ENCODE results near the gene KCNK1. TPM values are rescaled to one million over a fixed set of nuclear protein-coding genes. Genes with fewer than 3 reads are reported as not detected.

KCNK1 gene
- total and polyA plus RNA-seq, 2 of the 13 experiments (the other 11 are each of a cell fraction or from before 2014, with no cell fraction given) = not detected

GRCh38 chr1:233661376-233662159 is 47.7 kb downstream of the KCNK1 start:
- Histone ChIP-seq H3K4me2 (ENCODE audit: low read depth, low read length) (no peak overlapping the region), H3K9me3 (ENCODE audit: low read length) (no peaks in the 10 kb centered on the region), H3K4me3 (replicated peaks in 1 of 3; ENCODE audit: insufficient read depth in 1 of 3, low read depth in 2 of 3, low read length in 3 of 3) (no peak overlapping the region), H3K79me2 (ENCODE audit: insufficient read depth, low read length) (no peaks in the 10 kb centered on the region), H3K36me3 (replicated peaks in 1 of 2; ENCODE audit: control insufficient read depth in 1 of 2, insufficient read depth in 2 of 2, low read length in 2 of 2) (no peaks in the 10 kb centered on the region), H2AFZ (ENCODE audit: low read length) (no peak overlapping the region), H3K4me1 (ENCODE audit: insufficient read depth, low read length) (no peaks in the 10 kb centered on the region), H4K20me1 (ENCODE audit: insufficient read depth, low read length) (no peaks in the 10 kb centered on the region), H3K27ac (ENCODE audit: extremely low read length, insufficient read depth, low read length) (no peak overlapping the region), H3K27me3 (ENCODE audit: control insufficient read depth in 1 of 2, insufficient read depth in 2 of 2, low read length in 2 of 2) (no peaks in the 10 kb centered on the region), H3K9ac (ENCODE audit: insufficient read depth, low read depth, low read length) (no peak overlapping the region)
- DNase-seq (ENCODE audit: low spot score) (no peak), FAIRE-seq (no peak), ATAC-seq (no peak)
- intact Hi-C loops (cut with micrococcal nuclease; ENCODE audit: unreplicated experiment) = no loop called here
- in situ Hi-C loops (cut with HindIII; ENCODE audit: extremely low pct_ligation_motif_present, low pct_unique_long_range_greater_than_20kb) = no loop called here
- 23% methylated on average over 11 of the region's 11 CpGs for WGBS (ENCODE audit: low lambda C conversion rate)
- ChIA-PET POLR2A (no interaction called here), CTCF (ENCODE audit: low intra/inter-chr PET ratio, low total read pairs) (no interaction called here)
- no TSS peak for BruUV-seq (replicated peaks)
- TF ChIP-seq MZF1 (CRISPR knock-in tag; IDR thresholded peaks at IDR 0.05; ENCODE audit: borderline replicate concordance) (no peak), ATF4 (CRISPR knock-in tag; IDR thresholded peaks at IDR 0.05) (no peak), ZNF839 (CRISPR knock-in tag; IDR thresholded peaks at IDR 0.05; ENCODE audit: borderline replicate concordance) (no peak), THAP9 (CRISPR knock-in tag; IDR thresholded peaks at IDR 0.05; ENCODE audit: borderline replicate concordance) (no peak), ZNF644 (CRISPR knock-in tag; IDR thresholded peaks at IDR 0.05; ENCODE audit: low read depth) (no peak), ZNF773 (CRISPR knock-in tag; IDR thresholded peaks at IDR 0.05; ENCODE audit: borderline replicate concordance) (no peak), XRCC5 (optimal IDR thresholded peaks at IDR 0.05; ENCODE audit: low read length) (no peak), ZNF432 (CRISPR knock-in tag; IDR thresholded peaks at IDR 0.05; ENCODE audit: borderline replicate concordance) (no peak), MED8 (CRISPR knock-in tag; IDR thresholded peaks at IDR 0.05; ENCODE audit: insufficient replicate concordance) (no peak), ZSCAN31 (CRISPR knock-in tag; IDR thresholded peaks at IDR 0.05; ENCODE audit: low read depth) (no peak)
